ENCODE measurements around the gene UROD. TPM values are rescaled to one million over a fixed set of nuclear protein-coding genes. Genes with fewer than 3 reads are reported as not detected.

Gene UROD
- total RNA-seq, 1 experiment from 2014 or later: 118 TPM

- no peak for TF ChIP-seq PRDM15 (CRISPR knock-in tag; IDR thresholded peaks at IDR 0.05)
- no peak for TF ChIP-seq FOXJ3 (CRISPR knock-in tag; IDR thresholded peaks at IDR 0.05; ENCODE audit: borderline replicate concordance)
- no peak for TF ChIP-seq TP53 (CRISPR knock-in tag; IDR thresholded peaks at IDR 0.05)
- TF ChIP-seq ERG (CRISPR knock-in tag; IDR thresholded peaks at IDR 0.05): no peak
These were observed 705 bp downstream of the UROD start (continued) for GRCh38 chr1:45012639-45013278.

GRCh38 chr1:45013551-45014209 is 1.6 kb downstream of the UROD start:
- ChIA-PET CTCF (interaction anchor here (0.6 to 13.0 kb wide), 26 partner anchors 9 to 499 kb away, joined by 3 to 317 read pairs (median 6); partner anchors contain the start of genes BTBD19, EIF2B3, MUTYH and TESK2), POLR2A (interaction anchor here (0.6 to 1.4 kb wide), 3 partner anchors 205 to 326 kb away, joined by 3 to 4 read pairs (median 3); partner anchors contain the start of genes BTBD19, MUTYH and TOE1)
- Mint-ChIP-seq H3K36me3 (peaks cover 2% of the 10 kb centered on the region), H3K4me1 (peaks cover 21% of the 10 kb centered on the region), H3K4me3 (peak overlapping the region; percentile 68), H3K27ac (no peak overlapping the region), H3K9me3 (no peaks in the 10 kb centered on the region), H3K27me3 (ENCODE audit: low read depth) (peaks cover 5% of the 10 kb centered on the region; the same call in 1 of the 2 replicates)
- DNase-seq (ENCODE audit: low spot score): no peak
- ATAC-seq: no peak
- TF ChIP-seq FOXP1 (CRISPR knock-in tag; IDR thresholded peaks at IDR 0.05; ENCODE audit: borderline replicate concordance) (no peak), NR3C1 (CRISPR knock-in tag; conservative IDR thresholded peaks at IDR 0.05; ENCODE audit: low read depth) (no peak), ZNF138 (CRISPR knock-in tag; conservative IDR thresholded peaks at IDR 0.05) (no peak)

GRCh38 chr1:45014321-45015028 is 2.4 kb downstream of the UROD start:
- H3K4me3 Mint-ChIP-seq: peak overlapping the region; percentile 62
- H3K27ac Mint-ChIP-seq: peak overlapping the region; percentile 72; the same call in 1 of the 2 replicates
- peaks cover 5% of the 10 kb centered on the region; the same call in 1 of the 2 replicates for H3K27me3 Mint-ChIP-seq (ENCODE audit: low read depth)
- ChIA-PET CTCF (interaction anchor here (0.6 to 13.0 kb wide), 30 partner anchors 10 to 499 kb away, joined by 3 to 317 read pairs (median 4); partner anchors contain the start of genes BTBD19, EIF2B3, MUTYH and TESK2), POLR2A (interaction anchor here (0.6 to 1.4 kb wide), 4 partner anchors 190 to 326 kb away, joined by 3 to 4 read pairs (median 3); partner anchors contain the start of genes BTBD19, MUTYH and TOE1)
- DNase-seq (ENCODE audit: low spot score) (peak; percentile 91), ATAC-seq (peak; percentile 16)
- peaks cover 2% of the 10 kb centered on the region for H3K36me3 Mint-ChIP-seq
- no peaks in the 10 kb centered on the region for H3K9me3 Mint-ChIP-seq
- peaks cover 21% of the 10 kb centered on the region for H3K4me1 Mint-ChIP-seq
- no peak for TF ChIP-seq ZNF532 (CRISPR knock-in tag; IDR thresholded peaks at IDR 0.05; ENCODE audit: borderline replicate concordance)
- TF ChIP-seq CTCF (IDR thresholded peaks at IDR 0.05): peak; percentile 82
